ENCODE measurements around the gene ROR2. TPM values are rescaled to one million over a fixed set of nuclear protein-coding genes. Genes with fewer than 3 reads are reported as not detected.

The ROR2 gene
- not detected in 2 replicates for total RNA-seq

GRCh38 chr9:91949946-91950664, at the start of gene ROR2:
ROR2 (minus strand) TSS chr9:91950228.

Other genes with a start within 250 kb of the ROR2 start
- 84.9 and 108 TPM in 2 replicates for gene SPTLC1, start 165.2 kb upstream of the ROR2 start, total RNA-seq